Spleen (tissue), 7 donors: ENCODE data around the gene TNFRSF13B.

Experiments
- POLR2A ChIP-seq, 3 donors: fragments of 450-650 bp; IDR thresholded peaks; one replicate each; pipeline ENCODE4 v1.5.1; 2017; ENCODE audit warnings: antibody characterized with exemption in 3 of 3, mild to moderate bottlenecking in 1 of 3
- POLR2AphosphoS5 ChIP-seq, 3 donors: sonication (generic); formaldehyde crosslinking; IDR thresholded peaks; one replicate each; pipeline ENCODE4 v1.5.1; 2017; ENCODE audit warnings: antibody characterized with exemption in 3 of 3
- TF ChIP-seq, protein P1 (sequence below), 11 experiments: fragments of 200-600 bp in 7 of 11; fragments of 450-650 bp in 4 of 11; sonication (generic) in 4 of 11; IDR thresholded peaks in 8 of 11; conservative IDR thresholded peaks in 3 of 11; 1 replicate in 7 of 11; 2 replicates in 4 of 11; pipeline versions ENCODE4 v1.4.0 to v1.8.0; 2016 to 2021; ENCODE audit warnings: antibody characterized with exemption in 11 of 11, inconsistent platforms in 4 of 11, mild to moderate bottlenecking in 1 of 11
- donor health status: DM: no; HTN: no; CAD: no; lungs with moderate emphysema.
- donor health status: DM: no; HTN: no; CAD: no.
- donor health status: DM: no; HTN: no; CAD: no.

DNA sequence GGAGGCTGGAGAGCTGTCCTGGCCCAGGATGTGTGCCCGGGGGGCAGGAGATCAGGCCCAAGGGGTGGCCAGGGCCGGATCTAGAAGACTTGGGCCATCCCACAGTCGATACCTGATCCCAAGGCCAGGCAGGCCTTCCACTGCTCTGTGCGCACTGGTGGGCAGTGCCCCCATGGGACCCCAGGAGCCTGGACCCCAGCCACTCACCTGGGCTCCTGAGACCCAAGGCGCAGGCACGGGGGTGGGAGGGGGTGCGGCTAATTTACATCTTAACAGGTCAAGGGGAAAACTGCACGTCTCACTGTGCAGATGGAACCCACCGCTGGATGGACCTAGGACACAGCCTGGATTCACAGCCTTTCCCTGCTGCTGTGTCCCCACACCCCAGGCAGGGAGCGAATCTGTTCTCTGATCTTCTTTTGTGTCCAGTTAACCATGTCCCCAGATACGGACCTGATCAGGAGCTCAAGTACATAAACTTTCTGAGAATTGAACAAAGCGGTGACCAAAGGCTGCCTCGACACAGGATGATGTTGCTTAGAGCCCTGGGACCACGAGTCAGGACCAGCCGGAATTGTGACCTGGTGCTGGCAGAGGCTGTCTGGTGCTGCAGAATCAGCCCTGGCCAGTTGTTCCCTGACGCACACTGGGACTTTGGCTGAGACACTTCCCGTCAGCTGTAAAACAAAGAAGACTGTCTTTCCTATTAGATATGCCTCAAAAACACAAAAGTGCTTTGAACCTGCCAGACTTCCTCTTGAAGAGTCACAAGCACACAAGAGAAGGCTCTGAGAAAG lies 60.6 kb downstream of the TNFRSF13B start:
- TF ChIP-seq, protein P1, sequence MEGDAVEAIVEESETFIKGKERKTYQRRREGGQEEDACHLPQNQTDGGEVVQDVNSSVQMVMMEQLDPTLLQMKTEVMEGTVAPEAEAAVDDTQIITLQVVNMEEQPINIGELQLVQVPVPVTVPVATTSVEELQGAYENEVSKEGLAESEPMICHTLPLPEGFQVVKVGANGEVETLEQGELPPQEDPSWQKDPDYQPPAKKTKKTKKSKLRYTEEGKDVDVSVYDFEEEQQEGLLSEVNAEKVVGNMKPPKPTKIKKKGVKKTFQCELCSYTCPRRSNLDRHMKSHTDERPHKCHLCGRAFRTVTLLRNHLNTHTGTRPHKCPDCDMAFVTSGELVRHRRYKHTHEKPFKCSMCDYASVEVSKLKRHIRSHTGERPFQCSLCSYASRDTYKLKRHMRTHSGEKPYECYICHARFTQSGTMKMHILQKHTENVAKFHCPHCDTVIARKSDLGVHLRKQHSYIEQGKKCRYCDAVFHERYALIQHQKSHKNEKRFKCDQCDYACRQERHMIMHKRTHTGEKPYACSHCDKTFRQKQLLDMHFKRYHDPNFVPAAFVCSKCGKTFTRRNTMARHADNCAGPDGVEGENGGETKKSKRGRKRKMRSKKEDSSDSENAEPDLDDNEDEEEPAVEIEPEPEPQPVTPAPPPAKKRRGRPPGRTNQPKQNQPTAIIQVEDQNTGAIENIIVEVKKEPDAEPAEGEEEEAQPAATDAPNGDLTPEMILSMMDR (IDR thresholded peaks at IDR 0.05 in 8 of 11, conservative IDR thresholded peaks at IDR 0.05 in 3 of 11) = no peak
- TF ChIP-seq POLR2AphosphoS5 (IDR thresholded peaks at IDR 0.05) (no peak), POLR2A (IDR thresholded peaks at IDR 0.05) (no peak)
